ENCODE data around the gene ASXL1.

The ASXL1 gene

GRCh38 chr20:32440758-32441078 is 82.6 kb downstream of the ASXL1 start:
- H3K79me2 ChIP-seq (ENCODE audit: insufficient read depth, low read length), result no peaks in the 10 kb centered on the region
- H2AFZ ChIP-seq (ENCODE audit: low read length), result no peak overlapping the region
- no peaks in the 10 kb centered on the region for H3K4me1 ChIP-seq (ENCODE audit: insufficient read depth, low read length, severe bottlenecking)
- peaks cover 91% of the 10 kb centered on the region for H3K36me3 ChIP-seq (ENCODE audit: insufficient read depth, low read length)
- no peak overlapping the region for H3K4me3 ChIP-seq (ENCODE audit: low read depth, low read length, poor library complexity, severe bottlenecking)
- no peak overlapping the region for H3K4me2 ChIP-seq (ENCODE audit: low read length)
- H4K20me1 ChIP-seq (ENCODE audit: insufficient read depth, low read length), result no peaks in the 10 kb centered on the region
- H3K9ac ChIP-seq (ENCODE audit: low read length), result no peak overlapping the region
- no peaks in the 10 kb centered on the region for H3K9me2 ChIP-seq (ENCODE audit: low read depth, low read length)
- no peaks in the 10 kb centered on the region for H3F3A ChIP-seq (ENCODE audit: insufficient read depth, low read length)
- no peaks in the 10 kb centered on the region for H3K9me3 ChIP-seq (ENCODE audit: low read length)
- H3K27ac ChIP-seq (ENCODE audit: low read depth, low read length, poor library complexity, severe bottlenecking), result no peak overlapping the region
- H3K27me3 ChIP-seq (ENCODE audit: insufficient read depth, low read length), result no peaks in the 10 kb centered on the region
- TF ChIP-seq, protein P1, sequence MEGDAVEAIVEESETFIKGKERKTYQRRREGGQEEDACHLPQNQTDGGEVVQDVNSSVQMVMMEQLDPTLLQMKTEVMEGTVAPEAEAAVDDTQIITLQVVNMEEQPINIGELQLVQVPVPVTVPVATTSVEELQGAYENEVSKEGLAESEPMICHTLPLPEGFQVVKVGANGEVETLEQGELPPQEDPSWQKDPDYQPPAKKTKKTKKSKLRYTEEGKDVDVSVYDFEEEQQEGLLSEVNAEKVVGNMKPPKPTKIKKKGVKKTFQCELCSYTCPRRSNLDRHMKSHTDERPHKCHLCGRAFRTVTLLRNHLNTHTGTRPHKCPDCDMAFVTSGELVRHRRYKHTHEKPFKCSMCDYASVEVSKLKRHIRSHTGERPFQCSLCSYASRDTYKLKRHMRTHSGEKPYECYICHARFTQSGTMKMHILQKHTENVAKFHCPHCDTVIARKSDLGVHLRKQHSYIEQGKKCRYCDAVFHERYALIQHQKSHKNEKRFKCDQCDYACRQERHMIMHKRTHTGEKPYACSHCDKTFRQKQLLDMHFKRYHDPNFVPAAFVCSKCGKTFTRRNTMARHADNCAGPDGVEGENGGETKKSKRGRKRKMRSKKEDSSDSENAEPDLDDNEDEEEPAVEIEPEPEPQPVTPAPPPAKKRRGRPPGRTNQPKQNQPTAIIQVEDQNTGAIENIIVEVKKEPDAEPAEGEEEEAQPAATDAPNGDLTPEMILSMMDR (IDR thresholded peaks at IDR 0.05; ENCODE audit: low read length), result no peak
- TF ChIP-seq EZH2 (IDR thresholded peaks at IDR 0.05; ENCODE audit: borderline replicate concordance, low read length), result no peak

- Histone ChIP-seq H3K9me2 (ENCODE audit: low read depth, low read length) (no peaks in the 10 kb centered on the region), H3K27ac (ENCODE audit: low read depth, low read length, poor library complexity, severe bottlenecking) (no peak overlapping the region), H3K36me3 (ENCODE audit: insufficient read depth, low read length) (peaks cover 82% of the 10 kb centered on the region)
These were observed 83.5 kb downstream of the ASXL1 start for GRCh38 chr20:32441638-32442037.

DNA sequence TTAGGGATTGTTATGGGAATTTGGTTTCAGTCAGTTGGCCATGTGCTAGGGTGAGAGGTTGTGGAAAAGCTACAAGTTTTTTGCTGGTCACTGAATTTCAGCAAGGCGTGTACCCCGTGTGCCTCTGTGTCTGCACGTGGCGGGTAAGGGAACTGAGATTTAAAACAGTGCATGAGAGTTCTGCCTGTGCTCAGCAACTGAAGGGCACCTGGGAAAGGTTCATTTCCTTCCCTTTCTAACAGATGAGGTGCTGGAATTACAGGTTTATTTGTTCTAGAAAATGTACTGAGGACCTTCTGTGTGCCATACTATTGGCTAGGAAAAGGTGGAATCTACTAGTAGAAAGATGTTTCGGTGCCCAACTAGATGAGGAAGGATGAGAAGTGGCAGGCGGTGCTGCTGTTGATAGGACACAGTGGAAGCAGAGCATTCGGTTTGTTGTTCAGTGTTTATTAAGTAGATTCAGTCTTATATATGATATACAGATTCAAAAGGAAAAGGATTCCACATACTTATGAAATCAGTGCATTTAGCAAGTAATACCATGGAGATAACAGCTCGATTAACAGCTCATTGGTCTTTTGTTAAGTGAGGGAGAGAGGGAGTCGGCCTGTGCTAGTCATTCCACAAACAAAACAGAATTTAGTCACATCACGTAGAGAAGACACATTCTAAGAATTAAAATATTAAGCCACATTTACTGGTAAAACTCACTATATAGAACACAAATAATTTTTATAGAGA is 84.7 kb downstream of the ASXL1 start:
- H4K20me1 ChIP-seq (ENCODE audit: insufficient read depth, low read length), result no peaks in the 10 kb centered on the region
- TF ChIP-seq, protein P1 (IDR thresholded peaks at IDR 0.05; ENCODE audit: low read length), result no peak
- no peak for TF ChIP-seq EZH2 (IDR thresholded peaks at IDR 0.05; ENCODE audit: borderline replicate concordance, low read length)
- no peaks in the 10 kb centered on the region for H3K27me3 ChIP-seq (ENCODE audit: insufficient read depth, low read length)
- no peaks in the 10 kb centered on the region for H3F3A ChIP-seq (ENCODE audit: insufficient read depth, low read length)
- H2AFZ ChIP-seq (ENCODE audit: low read length), result no peak overlapping the region
- no peak overlapping the region for H3K9ac ChIP-seq (ENCODE audit: low read length)
- no peaks in the 10 kb centered on the region for H3K79me2 ChIP-seq (ENCODE audit: insufficient read depth, low read length)
- no peaks in the 10 kb centered on the region for H3K9me2 ChIP-seq (ENCODE audit: low read depth, low read length)
- H3K9me3 ChIP-seq (ENCODE audit: low read length), result no peaks in the 10 kb centered on the region
- H3K4me3 ChIP-seq (ENCODE audit: low read depth, low read length, poor library complexity, severe bottlenecking), result no peak overlapping the region
- no peak overlapping the region for H3K27ac ChIP-seq (ENCODE audit: low read depth, low read length, poor library complexity, severe bottlenecking)
- H3K4me1 ChIP-seq (ENCODE audit: insufficient read depth, low read length, severe bottlenecking), result no peaks in the 10 kb centered on the region
- H3K4me2 ChIP-seq (ENCODE audit: low read length), result no peak overlapping the region
- peaks cover 70% of the 10 kb centered on the region for H3K36me3 ChIP-seq (ENCODE audit: insufficient read depth, low read length)

More at GRCh38 chr20:32441638-32442037, 83.5 kb downstream of the ASXL1 start:
- H3K79me2 ChIP-seq (ENCODE audit: insufficient read depth, low read length), result no peaks in the 10 kb centered on the region
- no peak overlapping the region for H3K9ac ChIP-seq (ENCODE audit: low read length)
- no peak overlapping the region for H2AFZ ChIP-seq (ENCODE audit: low read length)
- H3K4me2 ChIP-seq (ENCODE audit: low read length), result no peak overlapping the region
- H3K9me3 ChIP-seq (ENCODE audit: low read length), result no peaks in the 10 kb centered on the region
- H3F3A ChIP-seq (ENCODE audit: insufficient read depth, low read length), result no peaks in the 10 kb centered on the region
- no peaks in the 10 kb centered on the region for H4K20me1 ChIP-seq (ENCODE audit: insufficient read depth, low read length)
- no peak for TF ChIP-seq EZH2 (IDR thresholded peaks at IDR 0.05; ENCODE audit: borderline replicate concordance, low read length)
- TF ChIP-seq, protein P1 (IDR thresholded peaks at IDR 0.05; ENCODE audit: low read length), result no peak
- H3K4me3 ChIP-seq (ENCODE audit: low read depth, low read length, poor library complexity, severe bottlenecking), result no peak overlapping the region
- H3K27me3 ChIP-seq (ENCODE audit: insufficient read depth, low read length), result no peaks in the 10 kb centered on the region
- no peaks in the 10 kb centered on the region for H3K4me1 ChIP-seq (ENCODE audit: insufficient read depth, low read length, severe bottlenecking)
